Measurements from ENCODE around the gene CTH.
"Not testable (repeated sequence)": the region's sequence is repeated elsewhere in the genome, so short reads cannot be mapped to it uniquely, and the experiment has no call there.

CTH gene

DNA sequence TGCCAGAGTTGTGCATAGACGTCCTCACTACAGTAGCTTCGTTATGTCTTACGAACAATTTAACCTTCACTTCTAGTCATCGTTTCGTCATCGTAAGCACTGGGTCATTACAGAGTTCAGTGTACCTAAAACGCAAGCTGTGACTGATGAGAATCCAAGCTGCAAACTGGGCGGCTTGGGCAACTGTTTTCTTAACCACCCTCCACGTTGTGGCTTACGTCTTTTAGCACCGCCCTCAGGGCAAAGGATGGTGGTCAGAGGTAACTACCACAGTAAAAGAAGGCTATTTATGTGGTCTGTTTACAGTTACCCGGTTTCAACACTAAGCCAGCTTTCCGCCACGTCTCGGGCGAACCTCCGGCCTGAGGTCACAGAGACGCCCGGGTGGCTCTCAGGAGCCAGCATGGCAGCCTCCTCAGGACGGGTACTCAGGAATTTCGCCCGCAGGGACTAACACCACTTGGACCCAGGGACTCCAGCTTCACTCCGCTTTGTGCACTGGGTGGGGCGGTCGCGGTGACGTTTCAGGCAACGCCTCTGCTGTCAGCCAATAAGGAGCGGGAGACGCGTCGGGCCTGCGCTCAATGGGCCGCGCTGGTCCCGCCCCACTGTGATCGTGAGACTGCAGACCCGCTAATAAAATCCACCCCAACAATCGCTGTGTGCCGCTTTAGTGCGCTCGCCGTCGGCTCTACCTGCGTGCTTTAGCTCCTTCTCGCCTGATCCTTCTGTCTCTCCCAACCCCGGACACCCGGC is at the start of gene CTH:
Gene CTH, plus strand, starts transcription at position 665 of the 756 bp plus-strand sequence. CDS start 148 bp downstream, outside the sequence.
- DNase-seq (ENCODE audit: low spot score) = peak; percentile 100

DNA sequence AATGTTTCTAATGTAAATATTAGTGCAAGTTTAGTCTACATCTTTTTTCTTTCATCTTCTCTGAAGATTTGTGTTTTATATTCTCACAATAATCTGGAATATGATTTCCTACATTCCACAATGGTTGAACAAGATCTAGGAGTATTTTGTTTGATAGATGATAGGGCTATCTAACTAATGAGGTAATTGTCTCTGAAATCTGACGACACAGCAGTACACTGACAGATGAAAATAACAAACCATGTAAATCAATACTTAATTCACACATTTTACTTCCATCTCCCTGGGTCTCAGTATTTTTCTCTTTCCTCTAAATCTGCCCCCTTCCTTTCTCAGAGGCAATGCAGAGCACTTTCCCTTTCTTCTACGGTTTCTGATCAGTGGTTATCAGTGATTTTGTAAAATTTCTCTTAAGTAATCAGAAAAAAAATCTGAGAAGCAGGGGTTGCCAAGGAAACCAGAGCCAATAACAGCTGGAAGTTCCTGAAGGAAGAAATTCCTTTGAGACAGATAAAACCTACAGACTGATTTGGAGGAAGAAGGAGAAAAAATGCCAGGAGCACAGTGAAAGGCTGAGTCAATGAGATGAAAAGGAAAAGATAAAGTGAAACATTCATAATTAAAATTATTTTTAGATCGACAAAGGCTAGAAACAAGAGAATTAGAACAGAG is 49.2 kb upstream of the CTH start:
- no peak for DNase-seq (ENCODE audit: low spot score)

GRCh38 chr1:70364439-70364838 is 46.6 kb upstream of the CTH start:
- DNase-seq (ENCODE audit: low spot score) = no peak

DNA sequence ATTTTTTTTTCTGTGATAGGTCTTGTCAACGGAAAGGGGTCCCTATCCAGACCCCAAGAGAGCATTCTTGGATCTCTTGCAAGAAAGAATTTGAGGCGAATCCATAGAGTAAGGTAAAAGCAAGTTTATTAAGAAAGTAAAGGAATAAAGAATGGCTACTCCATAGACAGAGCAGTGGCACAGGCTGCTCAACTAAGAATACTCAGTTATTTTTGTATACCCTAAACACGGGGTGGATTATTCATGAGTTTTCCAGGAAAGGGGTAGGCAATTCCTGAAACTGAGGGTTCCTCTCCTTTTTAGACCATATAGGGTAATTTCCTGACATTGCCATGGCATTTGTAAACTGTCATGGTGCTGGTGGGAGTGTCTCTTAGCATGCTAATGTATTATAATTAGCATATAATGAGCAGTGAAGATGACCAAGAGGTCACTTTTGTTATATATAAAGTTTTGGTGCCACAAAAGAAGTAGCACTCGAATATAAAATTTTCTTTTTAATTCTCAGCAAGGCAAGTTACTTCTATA is 44.6 kb upstream of the CTH start:
- not testable (repeated sequence) for DNase-seq (ENCODE audit: low spot score)

DNA sequence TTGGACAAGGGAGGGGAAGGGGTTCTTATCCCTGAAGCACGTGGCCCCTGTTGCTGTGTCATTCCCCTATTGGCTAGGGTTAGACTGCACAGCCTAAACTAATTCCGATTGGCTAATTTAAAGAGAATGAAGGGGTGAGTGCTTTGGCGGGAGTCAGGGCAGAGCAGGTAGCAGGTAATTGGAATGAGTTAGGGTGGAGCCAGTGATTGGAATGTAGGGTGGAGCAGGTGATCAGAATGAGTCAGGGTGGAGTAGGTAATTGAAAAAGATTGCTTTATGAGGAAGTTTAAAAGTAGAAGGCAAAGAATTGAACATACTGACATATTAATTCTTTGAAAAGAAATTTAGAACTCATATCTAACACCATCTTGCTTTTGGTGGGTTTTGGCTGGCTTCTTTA is 44.1 kb upstream of the CTH start:
- not testable (repeated sequence) for DNase-seq (ENCODE audit: low spot score)

DNA sequence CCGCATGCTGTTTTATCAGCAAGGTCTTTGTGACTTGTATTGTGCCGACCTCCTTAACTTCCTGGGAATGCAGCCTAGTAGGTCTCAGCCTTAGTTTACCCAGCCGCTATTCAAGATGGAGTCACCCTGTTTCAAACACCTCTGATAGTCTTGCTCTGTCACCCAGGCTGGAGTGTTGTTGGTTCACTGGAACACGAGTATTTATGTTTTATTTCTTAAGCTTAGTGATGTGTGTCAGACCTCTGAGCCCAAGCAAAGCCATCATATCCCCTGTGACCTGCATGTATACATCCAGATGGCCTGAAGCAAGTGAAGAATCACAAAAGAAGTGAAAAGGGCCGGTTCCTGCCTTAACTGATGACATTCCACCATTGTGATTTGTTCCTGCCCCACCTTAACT is 43.7 kb upstream of the CTH start:
- DNase-seq (ENCODE audit: low spot score) = not testable (repeated sequence)

GRCh38 chr1:70371586-70371985 is 39.5 kb upstream of the CTH start:
- DNase-seq (ENCODE audit: low spot score) = not testable (repeated sequence)

GRCh38 chr1:70372426-70372825 is 38.6 kb upstream of the CTH start:
- no peak for DNase-seq (ENCODE audit: low spot score)

- DNase-seq (ENCODE audit: low spot score) = not testable (repeated sequence)
Measured at GRCh38 chr1:70373580-70373979, 37.5 kb upstream of the CTH start.

GRCh38 chr1:70376196-70376595 is 34.9 kb upstream of the CTH start:
- no peak for DNase-seq (ENCODE audit: low spot score)

- DNase-seq (ENCODE audit: low spot score) = no peak
Measured at GRCh38 chr1:70382682-70383081, 28.4 kb upstream of the CTH start.

- no peak for DNase-seq (ENCODE audit: low spot score)
Measured at GRCh38 chr1:70383483-70383882, 27.6 kb upstream of the CTH start.

DNA sequence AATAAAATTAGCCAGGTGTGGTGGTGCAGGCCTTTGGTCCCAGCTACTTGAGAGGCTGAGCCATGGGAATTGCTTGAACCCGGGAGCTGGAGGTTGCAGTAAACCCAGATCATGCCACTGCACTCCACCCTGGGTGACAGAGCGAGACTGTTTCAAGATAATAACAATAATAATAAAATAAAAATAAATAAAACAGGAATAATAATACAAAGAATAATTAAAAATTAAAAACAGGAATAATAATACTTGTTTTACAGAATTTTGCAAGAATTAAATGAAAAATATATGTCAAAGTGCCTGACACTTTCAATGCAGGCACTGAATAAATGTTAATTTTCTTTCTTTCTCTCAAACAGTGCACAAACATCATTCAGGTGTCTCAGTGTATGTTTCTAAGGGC is 26.5 kb upstream of the CTH start:
- DNase-seq (ENCODE audit: low spot score) = no peak

- no peak for DNase-seq (ENCODE audit: low spot score)
Measured at GRCh38 chr1:70385477-70385876, 25.6 kb upstream of the CTH start.

- no peak for DNase-seq (ENCODE audit: low spot score)
Measured at GRCh38 chr1:70386121-70386520, 24.9 kb upstream of the CTH start.

DNA sequence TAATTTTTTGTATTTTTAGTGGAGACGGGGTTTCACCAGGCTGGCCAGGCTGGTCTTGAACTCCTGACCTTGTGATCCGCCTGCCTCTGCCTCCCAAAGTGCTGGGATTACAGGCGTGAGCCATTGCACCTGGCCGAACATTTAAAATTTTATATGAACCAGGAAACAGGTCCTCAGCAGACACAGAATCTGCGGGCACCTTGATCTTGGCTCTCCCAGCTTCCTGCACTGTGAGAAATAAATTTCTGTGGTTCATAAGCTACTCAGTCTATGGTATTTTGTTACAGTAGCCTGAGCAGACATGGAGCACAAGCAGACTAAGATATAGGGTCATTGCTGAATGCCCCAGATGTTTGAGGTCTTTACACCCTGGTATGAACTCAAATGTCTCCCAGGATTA is 23.6 kb upstream of the CTH start:
- DNase-seq (ENCODE audit: low spot score) = no peak

- DNase-seq (ENCODE audit: low spot score) = no peak
Measured at GRCh38 chr1:70392626-70393025, 18.4 kb upstream of the CTH start.

DNA sequence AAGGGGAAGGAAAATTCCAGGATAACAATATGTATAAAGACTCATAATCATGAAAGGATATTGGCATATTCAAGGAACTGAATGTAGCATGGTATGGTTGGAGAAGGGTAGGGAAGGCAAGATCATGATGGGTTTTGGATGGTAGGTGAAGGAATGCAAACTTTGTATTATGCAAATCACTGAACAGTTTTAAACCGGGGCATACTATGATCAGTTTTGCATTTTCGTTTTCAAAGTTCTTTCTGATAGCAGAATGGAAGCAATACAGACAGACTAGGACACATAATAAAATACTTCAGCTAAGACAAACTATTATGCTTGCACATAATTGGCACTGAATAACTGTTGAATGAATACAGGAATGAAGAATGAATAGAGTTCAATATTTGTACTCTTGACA is 14.5 kb upstream of the CTH start:
- no peak for DNase-seq (ENCODE audit: low spot score)

GRCh38 chr1:70397013-70397412 is 14.1 kb upstream of the CTH start:
- DNase-seq (ENCODE audit: low spot score) = no peak

DNA sequence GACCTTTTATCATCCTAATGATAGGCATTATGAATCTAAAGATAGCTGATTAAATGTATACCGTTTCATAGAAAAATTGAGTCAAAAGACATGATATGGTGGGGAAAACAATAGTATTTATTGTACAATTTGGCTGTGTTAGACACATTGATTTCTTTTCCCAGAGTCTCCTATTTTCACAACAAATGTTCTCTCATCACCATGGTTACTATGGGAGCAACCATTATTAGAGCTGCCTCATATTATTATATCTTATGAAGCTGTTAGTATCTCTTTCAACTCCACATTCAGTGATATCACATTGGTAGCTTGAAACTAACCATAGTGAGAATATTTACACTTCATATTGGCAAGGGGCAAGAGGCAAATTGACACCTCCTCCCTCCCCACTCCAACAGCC is 10.7 kb upstream of the CTH start:
- no peak for DNase-seq (ENCODE audit: low spot score)

DNA sequence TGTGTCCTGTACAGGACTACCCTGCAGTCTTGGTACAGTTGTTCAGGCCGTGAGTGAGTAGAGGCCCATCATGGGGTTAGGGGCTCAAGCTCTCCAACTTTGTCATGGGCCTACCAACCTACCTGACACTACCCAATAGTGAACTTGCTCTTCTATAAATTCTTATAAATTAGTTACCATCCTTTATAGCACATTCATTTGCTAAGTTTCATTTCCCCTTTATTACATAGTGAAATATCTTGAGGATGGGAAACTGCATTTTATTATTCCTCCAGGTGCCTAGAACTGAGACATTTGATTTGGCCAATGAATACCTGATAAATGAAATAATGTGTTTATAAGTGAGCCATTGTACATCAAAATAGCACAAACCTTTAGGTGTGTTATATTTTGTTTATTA is 9.1 kb upstream of the CTH start:
- no peak for DNase-seq (ENCODE audit: low spot score)

DNA sequence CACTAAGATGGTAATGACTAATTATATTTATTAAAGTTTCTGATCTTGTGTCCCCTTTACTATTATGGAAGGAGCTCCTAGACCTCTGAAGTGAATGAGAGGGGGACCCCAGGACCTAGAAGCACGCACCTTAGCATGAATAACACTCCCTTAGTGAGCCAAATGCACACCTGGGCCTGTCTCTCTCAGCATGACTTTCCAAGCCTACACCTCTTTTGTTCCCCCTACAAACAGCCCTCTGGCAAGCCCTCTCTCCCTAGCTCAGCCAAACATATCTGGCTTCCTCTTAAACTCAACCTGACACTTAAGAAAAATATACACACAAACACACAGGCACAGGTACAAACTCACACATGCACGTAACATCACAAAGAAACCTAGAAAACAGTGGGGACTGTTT is 7.3 kb upstream of the CTH start:
- no peak for DNase-seq (ENCODE audit: low spot score)

DNA sequence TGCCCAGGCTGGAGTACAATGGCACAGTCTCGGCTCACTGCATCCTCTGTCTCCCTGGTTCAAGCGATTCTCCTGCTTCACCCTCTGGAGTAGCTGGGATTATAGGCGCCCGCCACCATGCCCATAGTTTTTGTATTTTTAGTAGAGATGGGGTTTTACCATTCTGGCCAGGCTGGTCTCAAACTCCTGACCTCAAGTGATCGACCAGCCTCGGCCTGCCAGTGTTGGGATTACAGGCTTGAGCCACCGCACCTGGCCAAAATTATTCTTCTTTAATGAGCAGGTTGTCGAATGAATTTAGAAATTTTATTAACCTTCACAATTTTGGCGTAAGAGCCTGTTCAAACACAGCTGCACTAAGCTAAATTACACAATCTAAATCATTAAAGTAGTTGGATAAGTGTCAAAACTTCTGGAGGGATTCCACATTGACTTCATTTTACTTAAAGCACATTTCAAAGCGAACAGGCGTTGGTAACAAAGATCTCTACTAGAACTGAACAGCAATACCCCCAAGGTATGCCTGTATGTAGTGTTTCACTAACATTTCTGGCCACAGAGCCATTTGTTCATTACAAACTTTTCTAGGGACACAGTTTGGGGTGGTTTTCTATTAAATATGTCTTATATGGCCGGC is 5.2 kb upstream of the CTH start:
- DNase-seq (ENCODE audit: low spot score) = no peak
